Measurements from ENCODE around the gene FLT3.
"Not testable (repeated sequence)": the region's sequence is repeated elsewhere in the genome, so short reads cannot be mapped to it uniquely, and the experiment has no call there.

Gene FLT3

DNA sequence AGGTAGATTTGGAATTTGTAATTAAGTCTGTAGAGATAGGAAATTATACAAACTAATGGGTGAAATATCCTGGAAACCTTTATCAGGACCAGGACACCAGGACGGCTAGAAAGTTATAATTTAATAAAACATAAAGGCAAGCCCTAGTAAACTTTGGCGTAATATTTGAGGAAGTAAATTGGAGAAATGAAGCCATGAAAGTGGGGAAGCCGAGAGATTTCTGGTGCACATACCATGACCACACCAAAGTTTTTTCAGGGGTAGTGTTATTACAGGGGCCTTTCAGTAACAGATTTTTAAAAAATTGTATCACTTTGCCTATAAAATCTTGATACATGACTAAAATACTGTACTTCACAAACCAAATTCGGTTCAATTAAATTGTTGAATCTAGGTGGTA lies 57.2 kb downstream of the FLT3 start:
- no peak for DNase-seq

DNA sequence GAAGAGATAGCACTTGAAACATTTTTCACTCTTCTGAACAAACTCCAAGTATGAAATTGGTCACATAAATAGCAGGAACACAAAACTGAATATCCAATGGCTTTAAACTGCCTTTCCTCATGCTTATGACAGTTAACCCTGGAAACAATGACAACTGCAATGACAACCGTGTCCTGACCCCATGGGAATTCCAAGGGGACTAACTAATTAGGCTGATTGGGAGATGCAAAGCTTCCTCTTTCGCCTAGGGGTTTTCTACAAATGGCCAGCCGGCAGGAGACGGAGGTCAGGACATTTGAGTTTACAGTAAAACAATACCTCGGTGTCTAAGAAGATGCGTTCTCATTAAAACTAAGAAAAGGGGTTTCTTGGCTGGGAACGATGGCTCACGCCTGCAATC lies 58.9 kb downstream of the FLT3 start:
- no peak for DNase-seq

DNA sequence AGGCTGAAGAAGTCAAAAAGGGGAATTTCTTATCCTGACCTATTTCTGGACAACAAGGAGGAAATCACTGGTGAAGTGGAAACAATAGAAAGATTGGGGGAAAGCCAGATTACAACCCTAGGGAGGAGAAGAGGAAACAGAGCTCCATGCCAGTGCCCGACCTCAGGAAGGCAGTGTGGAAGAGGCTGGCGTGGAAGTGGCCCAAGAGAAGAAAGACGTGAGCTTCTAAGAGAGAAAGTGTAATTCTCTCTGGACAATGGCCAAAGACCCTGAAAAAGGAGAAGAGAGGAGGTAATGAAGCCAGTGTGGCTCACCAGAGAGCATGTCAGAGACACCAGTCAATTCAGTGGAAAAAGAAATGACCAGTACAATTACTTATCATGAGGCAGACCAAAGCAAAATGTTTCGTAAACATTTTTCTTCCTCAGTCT lies 59.3 kb downstream of the FLT3 start:
- no peak for DNase-seq

DNA sequence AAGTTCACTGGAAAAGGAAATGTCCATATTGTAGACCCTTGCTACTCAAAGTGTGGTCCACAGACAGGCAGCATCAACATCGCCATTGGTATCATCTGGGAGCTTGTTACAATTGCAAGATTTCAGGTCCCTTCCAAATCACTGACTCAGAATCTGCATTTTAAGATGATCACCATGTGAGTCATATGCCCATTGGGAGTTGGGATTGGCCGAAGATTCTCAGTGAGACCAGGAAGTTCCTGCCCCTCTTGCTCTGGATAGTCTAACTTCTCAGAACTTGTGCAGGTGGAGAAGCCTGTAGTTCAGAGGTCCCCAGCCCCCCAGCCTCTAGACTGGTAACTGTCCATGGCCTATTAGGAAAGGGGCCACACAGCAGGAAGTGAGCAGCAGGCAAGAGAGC lies 63.0 kb downstream of the FLT3 start:
- no peak for DNase-seq

DNA sequence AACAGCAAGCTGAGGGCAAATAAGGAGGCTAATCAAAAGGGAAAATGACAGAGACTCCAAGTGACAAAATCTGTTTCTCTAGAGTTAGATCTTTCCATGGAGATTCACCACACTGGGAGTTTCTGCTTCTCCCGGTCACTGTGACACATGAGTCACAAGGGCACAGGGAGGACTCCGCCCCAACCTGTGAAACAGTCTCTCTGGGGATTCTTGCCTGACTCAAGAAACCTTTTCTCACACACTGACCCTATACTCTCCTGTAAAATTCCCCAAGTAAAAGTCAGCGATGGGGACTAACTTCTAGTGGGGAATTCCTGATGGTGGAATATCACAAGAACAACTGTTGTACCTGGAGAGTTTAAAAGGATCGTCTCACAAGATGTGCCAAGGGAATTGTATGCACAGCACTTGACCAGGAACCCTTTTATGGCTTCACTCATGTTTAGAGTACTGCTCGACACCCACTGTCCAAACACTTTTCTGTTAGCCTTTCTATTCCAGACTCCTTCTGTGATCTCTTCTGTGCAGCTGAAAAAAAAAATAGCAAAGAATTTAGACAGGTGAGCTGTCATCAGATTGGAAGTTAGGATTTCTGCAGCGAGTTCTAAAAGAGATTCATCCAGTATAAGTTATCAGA lies 65.1 kb downstream of the FLT3 start:
- DNase-seq: no peak

DNA sequence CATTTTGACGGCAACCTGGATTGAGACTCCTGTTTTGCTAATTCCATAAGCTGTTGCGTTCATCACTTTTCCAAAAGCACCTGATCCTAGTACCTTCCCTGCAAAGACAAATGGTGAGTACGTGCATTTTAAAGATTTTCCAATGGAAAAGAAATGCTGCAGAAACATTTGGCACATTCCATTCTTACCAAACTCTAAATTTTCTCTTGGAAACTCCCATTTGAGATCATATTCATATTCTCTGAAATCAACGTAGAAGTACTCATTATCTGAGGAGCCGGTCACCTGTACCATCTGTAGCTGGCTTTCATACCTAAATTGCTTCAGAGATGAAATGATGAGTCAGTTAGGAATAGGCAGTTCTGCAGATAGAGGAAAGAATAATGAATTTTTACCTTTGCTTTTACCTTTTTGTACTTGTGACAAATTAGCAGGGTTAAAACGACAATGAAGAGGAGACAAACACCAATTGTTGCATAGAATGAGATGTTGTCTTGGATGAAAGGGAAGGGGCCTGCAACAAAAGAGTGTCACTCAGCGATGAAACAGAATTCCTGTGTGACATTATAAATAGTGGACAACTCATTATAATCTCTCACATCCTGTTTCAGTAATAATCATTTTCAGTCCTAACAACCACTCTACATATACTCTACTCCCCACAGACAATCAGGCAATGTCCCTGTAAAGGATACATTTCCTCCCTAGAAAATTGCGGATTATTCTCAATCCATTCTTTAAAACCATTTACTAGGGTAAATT lies 66.3 kb downstream of the FLT3 start:
- DNase-seq: no peak

DNA sequence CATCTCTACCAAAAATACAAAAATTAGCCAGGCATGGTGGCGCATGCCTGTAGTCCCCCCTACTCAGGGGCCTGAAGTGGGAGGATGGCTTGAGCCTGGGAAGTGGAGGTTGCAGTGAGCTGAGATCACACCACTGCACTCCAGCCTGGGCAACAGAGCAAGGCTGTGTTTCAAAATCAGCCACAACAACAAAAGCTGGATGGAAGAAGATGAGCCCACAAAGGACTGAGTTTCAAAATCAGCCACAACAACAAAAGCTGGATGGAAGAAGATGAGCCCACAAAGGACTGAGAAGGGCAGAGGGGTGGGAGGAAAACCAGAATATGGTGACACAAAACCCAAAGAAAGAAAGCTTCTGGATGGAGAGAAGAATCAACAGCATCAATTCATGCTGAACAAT lies 67.9 kb downstream of the FLT3 start:
- DNase-seq: not testable (repeated sequence)

DNA sequence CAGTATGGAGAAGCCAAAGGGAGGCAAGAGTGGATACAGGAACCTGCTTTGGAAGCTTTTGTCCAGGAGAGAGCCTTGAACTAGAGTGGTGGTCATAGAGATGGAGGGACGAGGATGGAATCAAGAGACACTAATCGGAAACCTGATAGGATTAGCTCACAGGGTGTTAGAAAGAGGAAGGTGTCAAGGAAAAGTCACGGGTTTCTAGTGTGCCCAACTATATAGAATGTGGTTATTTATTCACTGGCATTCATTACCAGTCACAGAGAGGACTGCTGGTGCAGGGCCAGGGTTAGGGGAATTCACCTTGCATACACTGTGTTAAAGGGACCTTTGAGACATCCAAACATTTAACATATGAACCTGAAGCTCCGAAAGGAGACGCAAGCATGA lies 68.5 kb downstream of the FLT3 start:
- no peak for DNase-seq

DNA sequence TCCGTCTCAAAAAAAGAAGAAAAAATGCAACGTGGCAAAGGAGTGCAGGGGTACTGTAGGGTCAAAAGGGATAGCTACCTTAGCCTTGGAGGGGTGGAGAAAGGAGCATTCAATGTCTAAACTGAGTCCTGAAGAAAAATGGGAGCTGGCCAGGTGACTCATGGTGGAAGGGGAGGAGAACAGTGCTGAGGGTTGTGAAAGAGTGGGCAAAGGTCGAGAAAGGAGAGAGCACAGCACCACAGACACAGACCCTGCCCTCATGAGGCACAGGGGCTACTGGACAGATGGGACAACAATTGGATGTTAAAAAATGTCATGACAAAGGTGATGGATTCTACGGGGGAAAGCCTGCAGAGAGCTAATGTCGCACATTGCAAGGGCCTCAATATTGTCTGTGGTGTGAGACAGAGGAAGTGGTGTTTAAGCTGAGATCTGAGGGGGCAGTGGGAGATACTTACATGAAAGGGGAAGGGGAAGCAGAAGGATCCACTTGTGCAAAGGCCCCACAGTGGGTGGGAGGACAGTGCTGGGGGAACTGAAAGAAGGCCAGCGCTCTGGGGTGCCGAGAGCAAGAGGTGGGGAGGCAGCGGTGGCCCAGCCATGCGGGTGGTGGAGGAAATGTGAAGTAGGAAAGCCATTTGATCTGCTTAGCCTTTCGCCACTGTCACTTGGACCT lies 69.0 kb downstream of the FLT3 start:
- DNase-seq: no peak

DNA sequence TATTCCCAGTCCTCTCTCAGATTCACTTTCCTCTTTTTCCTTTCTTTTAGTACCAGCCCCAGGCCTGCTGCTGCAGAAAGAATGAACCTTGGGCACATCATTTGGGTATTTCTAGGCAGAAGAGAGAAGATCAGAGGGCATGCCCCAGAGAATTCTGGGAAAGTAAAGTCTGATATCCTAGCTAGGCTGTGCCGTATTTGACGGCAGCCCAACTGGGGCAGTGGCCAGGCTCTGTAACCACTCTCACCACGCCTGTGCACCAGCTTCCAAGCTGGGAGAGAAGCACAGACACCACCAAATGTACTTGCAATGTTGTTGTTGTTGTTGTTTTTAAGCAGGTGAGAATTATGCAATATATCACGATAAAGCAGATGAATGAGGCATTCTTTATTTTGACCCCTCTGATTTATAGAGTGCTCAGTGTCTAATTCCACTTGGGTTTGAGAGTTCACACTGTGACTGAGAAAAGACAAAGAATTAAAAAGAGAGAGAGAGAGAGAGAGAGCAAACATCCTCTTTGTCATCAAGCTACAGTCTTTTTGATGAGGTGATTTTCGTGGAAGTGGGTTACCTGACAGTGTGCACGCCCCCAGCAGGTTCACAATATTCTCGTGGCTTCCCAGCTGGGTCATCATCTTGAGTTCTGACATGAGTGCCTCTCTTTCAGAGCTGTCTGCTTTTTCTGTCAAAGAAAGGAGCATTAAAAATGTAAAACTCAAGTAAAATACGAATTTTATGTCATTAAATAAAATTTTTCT lies 72.6 kb downstream of the FLT3 start:
- no peak for DNase-seq

DNA sequence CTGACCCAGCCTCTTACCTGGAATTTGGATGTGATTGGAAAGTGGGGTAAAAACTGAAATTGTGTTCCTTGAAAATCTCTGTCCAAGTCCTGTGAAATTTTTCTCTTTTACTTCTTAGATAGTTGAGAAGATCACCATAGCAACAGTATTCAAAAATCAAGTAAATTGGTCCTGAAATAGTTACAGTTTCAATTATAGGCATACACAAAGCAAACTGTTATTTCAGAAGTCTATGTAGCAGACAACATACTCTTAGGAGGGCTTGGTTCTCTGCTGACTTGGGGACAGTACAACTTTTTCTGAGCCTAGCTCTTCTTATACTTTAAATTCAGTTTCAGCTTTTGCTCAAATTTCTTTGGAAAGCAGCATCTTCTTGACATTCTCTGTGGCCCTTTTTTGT lies 73.3 kb downstream of the FLT3 start:
- DNase-seq: no peak

DNA sequence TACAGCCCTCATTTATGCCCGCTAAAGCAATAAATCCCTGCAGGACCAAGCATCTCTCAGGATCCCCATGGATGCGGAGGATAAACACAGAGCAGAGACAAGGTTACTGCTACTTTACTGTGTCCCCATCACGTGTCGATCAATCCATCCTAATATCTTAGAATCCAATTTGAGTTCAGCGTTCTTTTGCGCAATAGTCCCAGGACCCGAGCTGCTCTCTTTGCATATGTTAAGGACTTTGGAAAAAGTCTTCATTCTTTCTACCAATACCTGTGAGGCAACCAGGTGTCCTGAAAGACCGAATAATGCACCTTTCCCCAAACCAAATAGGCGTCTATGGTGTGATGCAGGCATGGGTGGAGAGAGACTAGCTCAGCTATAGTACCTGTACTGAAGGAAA lies 73.9 kb downstream of the FLT3 start:
- DNase-seq: no peak

DNA sequence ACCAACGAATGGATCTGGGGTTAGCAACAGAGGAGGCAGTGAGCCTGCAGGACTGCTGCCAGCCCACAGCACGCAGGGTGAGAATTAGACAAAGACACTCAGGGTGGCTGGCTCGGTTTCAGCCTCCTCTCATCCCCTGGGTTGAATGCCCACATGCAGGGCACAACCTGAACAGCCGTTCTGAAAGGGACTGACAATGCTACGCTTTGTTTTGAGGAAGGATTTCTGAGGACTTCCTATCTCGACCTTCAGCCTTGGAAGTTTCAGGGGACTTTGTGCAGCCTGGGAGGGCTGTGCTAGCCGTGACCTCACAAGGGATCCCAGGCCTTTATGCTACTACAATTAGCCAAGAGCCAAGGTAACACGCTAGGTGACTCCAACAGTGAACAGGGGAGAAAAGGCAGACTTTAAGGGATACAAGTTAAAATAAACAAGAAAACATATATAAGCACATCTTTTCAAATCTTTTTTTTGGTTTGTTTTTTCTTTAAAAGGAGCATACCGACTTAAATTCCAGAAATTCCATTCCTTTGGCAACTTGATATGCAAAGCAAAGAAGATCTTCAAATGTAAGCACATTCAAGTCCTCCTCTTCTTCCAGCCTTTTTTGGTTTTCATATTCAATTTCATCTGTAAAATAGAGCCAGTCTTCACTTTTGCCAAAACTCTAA lies 77.4 kb downstream of the FLT3 start:
- no peak for DNase-seq

DNA sequence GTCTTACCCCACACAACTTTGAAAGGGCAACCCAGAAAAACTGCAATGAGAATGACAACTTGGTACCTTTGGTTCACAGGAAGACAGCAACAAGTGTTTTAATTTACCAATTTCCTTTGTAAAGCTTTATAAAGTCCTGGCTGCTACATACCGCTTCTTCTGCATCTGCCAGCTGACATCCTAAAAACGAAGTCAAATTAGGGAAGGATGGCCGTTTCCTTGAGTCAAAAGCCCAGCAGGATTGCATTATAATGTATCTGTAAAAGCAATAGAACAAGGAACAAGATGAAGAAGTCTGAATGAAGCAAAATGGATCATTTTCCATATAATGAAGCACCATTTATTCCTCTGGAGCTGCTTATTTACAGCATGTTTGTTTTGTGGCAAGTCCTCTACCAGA lies 86.1 kb downstream of the FLT3 start:
- DNase-seq: no peak

DNA sequence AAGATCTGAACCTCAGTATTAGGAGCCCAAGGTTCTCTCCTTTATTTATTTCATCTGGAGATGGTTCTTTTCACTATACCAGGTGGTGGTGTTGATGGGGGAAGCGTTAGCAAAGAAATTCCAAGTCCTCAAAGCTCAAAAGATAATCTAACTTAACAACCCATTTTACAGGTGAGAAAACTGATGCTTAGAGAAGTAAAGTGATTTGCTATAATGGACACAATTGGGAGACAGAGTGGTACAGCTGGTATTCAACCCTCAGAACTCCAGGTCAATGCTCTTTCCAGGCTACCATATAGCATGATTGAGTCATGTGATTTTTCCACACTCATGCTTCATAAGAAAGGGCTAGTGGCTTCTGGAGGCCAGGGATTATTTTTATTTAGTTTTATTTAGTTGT lies 86.9 kb downstream of the FLT3 start:
- no peak for DNase-seq

DNA sequence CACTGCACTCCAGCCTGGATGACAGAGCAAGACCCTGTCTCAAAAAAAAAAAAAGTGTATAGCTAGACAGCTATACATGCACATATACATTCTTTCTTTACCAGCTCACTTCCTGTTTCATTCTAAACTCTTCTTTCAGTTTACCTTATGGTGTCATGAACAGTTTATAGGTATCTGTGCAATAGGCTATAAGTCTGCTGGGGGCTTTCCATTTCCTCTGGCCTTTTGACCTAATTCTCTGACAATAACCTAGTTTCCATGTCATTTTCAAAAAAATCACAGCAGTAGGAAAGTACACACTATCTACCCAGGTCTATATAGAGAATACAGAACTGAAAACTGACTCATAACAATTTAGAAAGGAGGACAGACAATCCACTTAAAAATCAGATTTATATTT lies 87.5 kb downstream of the FLT3 start:
- no peak for DNase-seq

DNA sequence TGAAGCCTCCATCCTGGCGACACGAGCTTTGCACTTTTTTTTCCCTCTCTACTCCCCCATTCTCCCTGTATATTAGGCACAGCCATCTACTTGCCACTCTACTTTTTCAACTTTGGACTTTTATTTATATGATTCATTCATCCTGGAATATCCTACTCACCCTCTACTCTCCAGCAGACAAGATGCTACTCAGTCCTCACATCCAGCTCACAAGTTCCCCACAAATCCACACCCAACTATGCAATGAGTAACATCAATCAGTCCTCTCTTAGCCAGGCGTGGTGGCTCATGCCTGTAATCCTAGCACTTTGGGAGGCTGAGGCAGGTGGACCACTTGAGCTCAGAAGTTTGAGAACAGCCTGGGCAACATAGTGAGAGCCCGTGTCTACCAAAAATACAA lies 88.0 kb downstream of the FLT3 start:
- no peak for DNase-seq

DNA sequence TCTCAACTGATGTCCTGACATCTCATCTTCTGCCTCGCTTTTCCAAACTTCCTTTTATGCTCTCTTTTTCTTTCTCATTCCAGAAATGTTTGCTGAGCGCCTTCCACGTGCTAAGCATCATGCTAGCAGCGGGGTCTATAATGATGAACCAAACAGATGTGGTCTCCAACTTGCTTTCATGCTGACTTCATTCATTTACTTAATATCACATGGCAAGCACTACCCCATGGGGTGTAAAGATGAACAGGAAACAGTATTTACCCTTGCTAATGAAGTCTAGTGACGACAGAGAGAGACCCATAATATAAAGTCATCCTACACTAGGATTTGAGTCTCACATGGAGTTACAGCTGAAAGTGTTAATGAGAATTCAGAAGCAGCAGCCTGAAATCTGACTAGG lies 90.3 kb downstream of the FLT3 start:
- DNase-seq: no peak

DNA sequence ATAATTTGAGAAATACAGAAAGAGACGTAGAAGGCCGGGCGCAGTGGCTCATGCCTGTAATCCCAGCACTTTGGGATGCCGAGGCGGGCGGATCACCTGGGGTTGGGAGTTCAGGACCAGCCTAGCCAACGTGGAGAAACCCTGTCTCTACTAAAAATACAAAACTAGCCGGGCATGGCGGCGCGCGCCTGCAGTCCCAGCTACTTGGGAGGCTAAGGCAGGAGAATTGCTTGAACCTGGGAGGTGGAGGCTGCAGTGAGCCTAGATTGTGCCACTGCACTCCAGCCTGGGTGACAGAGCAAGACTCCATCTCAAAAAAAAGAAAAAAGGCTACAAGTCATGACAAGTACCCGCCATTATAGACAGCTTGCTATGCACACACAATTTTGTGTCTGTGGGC lies 95.4 kb downstream of the FLT3 start:
- DNase-seq: not testable (repeated sequence)

DNA sequence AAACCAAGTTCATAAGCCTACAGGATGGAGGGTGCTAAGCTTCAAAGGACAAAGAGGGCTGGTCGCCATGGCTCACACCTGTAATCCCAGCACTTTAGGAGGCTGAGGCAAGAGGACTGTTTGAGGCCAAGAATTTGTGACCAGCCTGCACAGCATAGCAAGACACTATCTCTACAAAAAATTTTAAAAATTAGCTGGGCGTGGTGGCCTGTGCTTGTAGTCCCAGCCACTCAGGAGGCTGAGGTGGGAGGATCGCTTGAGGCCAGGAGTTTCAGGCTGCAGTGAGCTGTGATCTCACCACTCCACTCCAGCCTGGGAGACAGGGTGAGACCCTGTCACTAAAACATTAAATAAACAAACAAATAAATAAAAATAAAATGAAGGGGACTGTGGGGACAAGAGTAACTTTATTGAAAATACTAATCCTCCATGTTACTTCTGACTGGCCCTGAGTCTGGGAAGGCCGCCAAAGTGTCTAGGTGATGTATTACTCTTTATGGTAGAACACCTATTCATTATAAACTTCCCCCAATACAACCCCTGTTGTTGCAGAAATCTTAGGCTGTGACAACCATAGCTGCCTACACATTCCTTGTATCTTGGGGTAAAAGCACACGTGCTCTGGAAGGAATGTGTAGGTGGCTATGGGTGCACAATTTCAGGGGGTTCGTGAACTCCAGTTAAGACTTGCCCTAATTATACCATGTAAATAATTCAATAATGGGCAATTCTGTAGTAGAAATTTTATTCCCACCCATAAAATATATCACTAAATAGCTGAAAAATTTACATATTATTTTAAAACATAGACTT lies 97.3 kb downstream of the FLT3 start:
- no peak for DNase-seq

DNA sequence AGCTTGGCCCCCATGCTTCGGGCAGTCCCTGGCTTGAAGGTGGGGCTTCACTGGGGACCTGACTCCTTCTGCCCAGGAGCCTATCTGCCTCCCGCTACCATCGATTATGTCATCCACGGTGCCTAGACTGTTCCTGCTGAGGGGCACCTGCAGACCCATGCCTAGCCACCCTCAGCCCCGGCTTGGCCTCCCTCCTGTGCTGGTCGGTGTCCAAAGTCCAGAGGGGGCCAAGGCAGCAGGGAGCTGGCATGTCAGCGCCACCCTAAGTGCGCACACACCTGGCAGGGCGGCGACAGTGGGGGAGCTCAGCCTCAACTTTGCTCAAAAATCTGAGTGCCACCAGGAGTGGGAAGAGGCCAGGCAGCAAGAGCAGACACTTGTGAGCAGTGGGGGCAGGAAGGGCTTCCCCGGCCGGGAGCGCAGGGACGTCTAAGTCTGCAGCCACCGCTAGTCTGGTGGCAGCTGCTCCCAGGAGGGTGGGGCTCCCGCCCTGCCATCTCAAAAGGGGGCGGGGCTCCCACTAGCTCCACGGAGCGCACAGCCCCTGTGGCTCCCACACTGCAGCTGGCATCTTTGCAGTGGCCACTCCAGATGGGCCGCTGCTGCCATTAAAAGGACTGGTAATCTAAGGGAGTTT lies 98.4 kb downstream of the FLT3 start:
- no peak for DNase-seq

DNA sequence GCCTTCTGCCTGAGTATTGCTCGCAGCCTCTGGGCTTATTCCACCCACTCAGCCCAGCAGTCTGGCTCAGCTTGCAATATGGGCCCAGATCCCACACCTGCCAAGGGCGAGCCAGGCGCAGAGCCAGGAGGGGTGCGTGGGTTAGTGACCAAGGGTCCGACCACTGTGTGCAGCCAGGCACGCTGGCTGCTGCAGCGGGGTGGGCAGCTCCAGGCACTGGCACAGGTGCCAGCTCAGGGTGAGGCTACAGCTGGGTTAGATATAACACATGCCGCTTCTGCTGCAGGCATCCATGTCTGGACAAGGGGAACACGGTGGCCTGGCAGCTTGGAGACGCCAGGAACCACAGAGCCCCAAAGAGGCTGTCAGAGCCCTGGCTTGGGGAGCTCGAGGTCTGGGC lies 99.3 kb downstream of the FLT3 start:
- no peak for DNase-seq

Measured in NCI-H1048 (cell line).